GM12878 (cell line): ENCODE data around the gene POR. TPM values are rescaled to one million over a fixed set of nuclear protein-coding genes. Genes with fewer than 3 reads are reported as not detected.

Experiments
- ATAC-seq: fragments of 200-7000 bp; cut with Tn5 transposase; 3 replicates; pipeline ENCODE4 v1.9.1; 2020; ENCODE audit warnings: mild to moderate bottlenecking, moderate library complexity
- BruUV-seq: library from RNA; stranded (reverse); fragments of 400-500 nt; replicated peaks from 2 replicates; lab custom pipeline; 2021; lab: Mats Ljungman, UMichigan
- CTCF ChIA-PET: fragments of 300-600 bp; sonication (Branson Sonifier 250); formaldehyde crosslinking; extraction: SDS; loops from one replicate; lab custom pipeline; 2021; ENCODE audit warnings: inconsistent platforms; lab: Yijun Ruan, JAX
- POLR2A ChIA-PET: fragments of 350-600 bp; formaldehyde crosslinking; extraction: SDS; loops from one replicate; lab custom pipeline; 2021; ENCODE audit warnings: inconsistent platforms; lab: Charles Lee
- RAD21 ChIA-PET: fragments of 300-600 bp; sonication (Branson Sonifier 250); formaldehyde crosslinking; loops from one replicate; lab custom pipeline; 2023; ENCODE audit warnings: antibody characterized with exemption; ENCODE audit not compliant: unreplicated experiment; lab: Charles Lee
- SMC1A ChIA-PET: fragments of 300-600 bp; sonication (Branson Sonifier 250); formaldehyde crosslinking; loops from one replicate; lab custom pipeline; 2023; ENCODE audit not compliant: unreplicated experiment, uncharacterized antibody; lab: Charles Lee
- DNase-seq: peaks from one replicate; pipeline ENCODE4 v3.0.0-alpha.2; 2011; ENCODE audit warnings: low read depth, low spot score
- FAIRE-seq: peaks from 3 replicates; lab custom pipeline; 2011; peaks lifted over from hg19 to GRCh38; lab: Jason Lieb, UNC
- H2AFZ ChIP-seq: 2 replicates; pipeline ENCODE4 v1.6.0; 2011; ENCODE audit warnings: low read depth, low read length, control low read depth; ENCODE audit not compliant: control insufficient read depth
- H3K27ac ChIP-seq: 2 replicates; pipeline ENCODE4 v1.5.1; 2011; ENCODE audit warnings: control low read depth; ENCODE audit not compliant: control insufficient read depth, insufficient read depth
- H3K27me3 ChIP-seq, 2 experiments: replicated peaks in 1 of 2; 2 replicates each; pipeline versions ENCODE4 v1.6.0 to v1.6.1; 2011; ENCODE audit warnings: low read length in 1 of 2; ENCODE audit not compliant: control insufficient read depth in 2 of 2, insufficient read depth in 2 of 2
- H3K36me3 ChIP-seq, 2 experiments: 2 replicates each; pipeline ENCODE4 v1.5.1; 2011; ENCODE audit warnings: low read length in 1 of 2; ENCODE audit not compliant: control insufficient read depth in 2 of 2, insufficient read depth in 2 of 2
- H3K4me1 ChIP-seq: 2 replicates; pipeline ENCODE4 v1.6.1; 2011; ENCODE audit warnings: mild to moderate bottlenecking, low read length, moderate library complexity, mixed read lengths; ENCODE audit not compliant: control insufficient read depth, insufficient read depth
- H3K4me2 ChIP-seq: 2 replicates; pipeline ENCODE4 v1.6.0; 2011; ENCODE audit warnings: control low read depth; ENCODE audit not compliant: control insufficient read depth, insufficient read depth
- H3K4me3 ChIP-seq: fragments of 200-600 bp; sonication (generic); 2 replicates; pipeline ENCODE4 v1.5.1; 2016
- H3K79me2 ChIP-seq: 2 replicates; pipeline ENCODE4 v1.6.0; 2011; ENCODE audit warnings: low read length; ENCODE audit not compliant: control insufficient read depth, insufficient read depth
- H3K9ac ChIP-seq: 2 replicates; pipeline ENCODE4 v1.8.0; 2011; ENCODE audit warnings: low read length, control low read depth, mixed read lengths; ENCODE audit not compliant: control insufficient read depth, insufficient read depth
- H3K9me3 ChIP-seq: replicated peaks from 3 replicates; pipeline ENCODE4 v1.5.1; 2011; ENCODE audit warnings: mild to moderate bottlenecking, low read length; ENCODE audit not compliant: control insufficient read depth, insufficient read depth
- H4K20me1 ChIP-seq: 2 replicates; pipeline ENCODE4 v1.6.0; 2011; ENCODE audit not compliant: control insufficient read depth, insufficient read depth
- EGR1 ChIP-seq, 2 experiments: IDR thresholded peaks; 1 replicate in 1 of 2; 2 replicates in 1 of 2; pipeline ENCODE4 v1.6.1; 2011 to 2012; ENCODE audit warnings: low read depth in 2 of 2, low read length in 2 of 2, borderline replicate concordance in 1 of 2, mild to moderate bottlenecking in 1 of 2, moderate library complexity in 1 of 2
- GATAD2B ChIP-seq: fragments of 450-650 bp; conservative IDR thresholded peaks from 2 replicates; pipeline ENCODE4 v1.6.1; 2017; ENCODE audit warnings: low read depth, mild to moderate bottlenecking, moderate library complexity
- NRF1 ChIP-seq: conservative IDR thresholded peaks from 2 replicates; pipeline ENCODE4 v1.6.1; 2011; ENCODE audit warnings: mild to moderate bottlenecking, low read depth, low read length, improper control_type of control experiment
- RAD51 ChIP-seq: fragments of 450-650 bp; IDR thresholded peaks from 2 replicates; pipeline ENCODE4 v1.6.1; 2016; ENCODE audit warnings: moderate library complexity, mild to moderate bottlenecking, inconsistent platforms
- STAT1 ChIP-seq: fragments of 450-650 bp; conservative IDR thresholded peaks from 2 replicates; pipeline ENCODE4 v1.6.1; 2014; ENCODE audit warnings: antibody characterized with exemption, mild to moderate bottlenecking
- TCF3 ChIP-seq: IDR thresholded peaks from 2 replicates; pipeline ENCODE4 v1.6.1; 2012; ENCODE audit warnings: low read depth, mild to moderate bottlenecking, low read length, borderline replicate concordance; ENCODE audit not compliant: insufficient read depth
- TCF7 ChIP-seq: IDR thresholded peaks from 2 replicates; pipeline ENCODE4 v1.6.1; 2014; ENCODE audit warnings: antibody characterized with exemption, borderline replicate concordance
- ZNF217 ChIP-seq: fragments of 450-650 bp; IDR thresholded peaks from 2 replicates; pipeline ENCODE4 v1.6.1; 2017; ENCODE audit warnings: antibody characterized with exemption, mild to moderate bottlenecking
- WGBS: methylation state at CpG from one replicate; pipeline ENCODE4 v1.1.6; 2016; ENCODE audit warnings: low lambda C conversion rate; ENCODE audit not compliant: insufficient replicate concordance, insufficient coverage; ENCODE audit errors: missing lambda C conversion rate; 5-methylcytosine and 5-hydroxymethylcytosine counted together
- in situ Hi-C: fragments of 300-500 bp; cut with MboI; formaldehyde crosslinking; loops from 9 replicates; pipeline ENCODE4 v1.14.3; 2018; ENCODE audit warnings: mixed read lengths
- intact Hi-C: fragments of 100-400 bp; cut with micrococcal nuclease; formaldehyde crosslinking; loops from one replicate; pipeline ENCODE4 v1.14.2; 2022; ENCODE audit not compliant: unreplicated experiment
- polyA plus RNA-seq, 11 experiments: library from polyadenylated mRNA; depleted of rRNA in 4 of 11; unstranded in 6 of 11; stranded (reverse) in 5 of 11; fragments of >200 nt; fragmentation: Nextera tagmentation in 4 of 11; fragmentation: Illumina TruSeq in 1 of 11; extraction: Ambion mirVana in 4 of 11; extraction: Trizol in 1 of 11; gene quantifications; 1 replicate in 1 of 11; 2 replicates in 10 of 11; pipeline versions ENCODE4 v1.2.1 to v1.2.3, GENCODE V29; 2011 to 2016; ENCODE audit warnings: inconsistent platforms in 2 of 11, missing spikeins in 2 of 11, low read depth in 1 of 11
- total RNA-seq, 4 experiments: library from RNA; depleted of rRNA in 3 of 4; stranded (reverse); fragments of >200 nt in 3 of 4; fragmentation: Illumina TruSeq in 1 of 4; extraction: Trizol in 1 of 4; gene quantifications; 2 replicates each; pipeline versions ENCODE4 v1.2.1 to v1.2.3, GENCODE V29; 2013 to 2021
- TF ChIP-seq, protein P1 (sequence below): fragments of 450-650 bp; formaldehyde crosslinking; IDR thresholded peaks from 2 replicates; pipeline ENCODE4 v1.5.0; 2022; ENCODE audit warnings: mild to moderate bottlenecking, missing genetic modification characterization

Gene POR
- total and polyA plus RNA-seq, 10 of the 15 experiments (the other 5 are each of a cell fraction or from before 2014, with no cell fraction given): 2.2 to 75.8 (median 35.9) TPM

- Histone ChIP-seq H3K79me2 (peaks cover 13% of the 10 kb centered on the region), H3K4me1 (peaks cover 8% of the 10 kb centered on the region), H2AFZ (no peak overlapping the region), H3K9ac (no peak overlapping the region), H3K27me3 (no peaks in the 10 kb centered on the region), H3K4me2 (peak overlapping the region; percentile 78), H3K4me3 (peak overlapping the region; percentile 95), H3K36me3 (peaks cover 6 to 10% of the 10 kb centered on the region in 2 experiments; a peak in 3 of 4 replicates), H4K20me1 (no peaks in the 10 kb centered on the region), H3K27ac (no peak overlapping the region), H3K9me3 (no peaks in the 10 kb centered on the region)
- no TSS peak for BruUV-seq
- TF ChIP-seq TCF7: no peak
- TF ChIP-seq RAD51: no peak
- TF ChIP-seq EGR1 (IDR thresholded peaks at IDR 0.05; ENCODE audit: borderline replicate concordance in 1 of 2, low read depth in 2 of 2, low read length in 2 of 2): no peak
- TF ChIP-seq ZNF217: no peak
- intact Hi-C loops (no loop called here), in situ Hi-C loops (no loop called here)
- POLR2A ChIA-PET: interaction anchor here (3.5 kb wide), 1 partner anchor 36 kb away, joined by 27 read pairs; the partner anchor contains the start of gene POR
- SMC1A ChIA-PET: interaction anchor here (1.2 kb wide), 1 partner anchor 140 kb away, joined by 4 read pairs; no protein-coding TSS in a partner anchor
- CTCF ChIA-PET: interaction anchor here (1.4 kb wide), 1 partner anchor 140 kb away, joined by 3 read pairs; no protein-coding TSS in a partner anchor
- 98% methylated on average over 4 of the region's 4 CpGs for WGBS
- FAIRE-seq: no peak
- no peak for ATAC-seq
- RAD21 ChIA-PET: interaction anchor here (3.0 kb wide), 1 partner anchor 140 kb away, joined by 13 read pairs; no protein-coding TSS in a partner anchor
- DNase-seq: no peak
These were observed 34.7 kb upstream of the POR start for GRCh38 chr7:75880242-75880641.

GRCh38 chr7:75881436-75882095 is 33.4 kb upstream of the POR start:
- Histone ChIP-seq H3K4me1 (peaks cover 8% of the 10 kb centered on the region), H4K20me1 (no peaks in the 10 kb centered on the region), H3K9ac (no peak overlapping the region), H2AFZ (no peak overlapping the region), H3K27me3 (no peaks in the 10 kb centered on the region), H3K36me3 (peaks cover 6 to 13% of the 10 kb centered on the region in 2 experiments; a peak in 3 of 4 replicates), H3K4me2 (no peak overlapping the region), H3K4me3 (no peak overlapping the region), H3K27ac (no peak overlapping the region), H3K9me3 (no peaks in the 10 kb centered on the region), H3K79me2 (peaks cover 13% of the 10 kb centered on the region)
- no TSS peak for BruUV-seq
- in situ Hi-C loops: no loop called here
- ChIA-PET SMC1A (interaction anchor here (1.1 kb wide), 1 partner anchor 15 kb away, joined by 3 read pairs; no protein-coding TSS in a partner anchor), CTCF (interaction anchor here (1.0 kb wide), 1 partner anchor 11 kb away, joined by 3 read pairs; no protein-coding TSS in a partner anchor), POLR2A (no interaction called here), RAD21 (no interaction called here)
- FAIRE-seq (no peak), ATAC-seq (no peak), DNase-seq (no peak)
- 93% methylated on average over 23 of the region's 23 CpGs for WGBS
- intact Hi-C loops: no loop called here
- TF ChIP-seq GATAD2B: no peak
- TF ChIP-seq STAT1: no peak
- no peak for TF ChIP-seq NRF1
- no peak for TF ChIP-seq TCF3
- TF ChIP-seq, protein P1, sequence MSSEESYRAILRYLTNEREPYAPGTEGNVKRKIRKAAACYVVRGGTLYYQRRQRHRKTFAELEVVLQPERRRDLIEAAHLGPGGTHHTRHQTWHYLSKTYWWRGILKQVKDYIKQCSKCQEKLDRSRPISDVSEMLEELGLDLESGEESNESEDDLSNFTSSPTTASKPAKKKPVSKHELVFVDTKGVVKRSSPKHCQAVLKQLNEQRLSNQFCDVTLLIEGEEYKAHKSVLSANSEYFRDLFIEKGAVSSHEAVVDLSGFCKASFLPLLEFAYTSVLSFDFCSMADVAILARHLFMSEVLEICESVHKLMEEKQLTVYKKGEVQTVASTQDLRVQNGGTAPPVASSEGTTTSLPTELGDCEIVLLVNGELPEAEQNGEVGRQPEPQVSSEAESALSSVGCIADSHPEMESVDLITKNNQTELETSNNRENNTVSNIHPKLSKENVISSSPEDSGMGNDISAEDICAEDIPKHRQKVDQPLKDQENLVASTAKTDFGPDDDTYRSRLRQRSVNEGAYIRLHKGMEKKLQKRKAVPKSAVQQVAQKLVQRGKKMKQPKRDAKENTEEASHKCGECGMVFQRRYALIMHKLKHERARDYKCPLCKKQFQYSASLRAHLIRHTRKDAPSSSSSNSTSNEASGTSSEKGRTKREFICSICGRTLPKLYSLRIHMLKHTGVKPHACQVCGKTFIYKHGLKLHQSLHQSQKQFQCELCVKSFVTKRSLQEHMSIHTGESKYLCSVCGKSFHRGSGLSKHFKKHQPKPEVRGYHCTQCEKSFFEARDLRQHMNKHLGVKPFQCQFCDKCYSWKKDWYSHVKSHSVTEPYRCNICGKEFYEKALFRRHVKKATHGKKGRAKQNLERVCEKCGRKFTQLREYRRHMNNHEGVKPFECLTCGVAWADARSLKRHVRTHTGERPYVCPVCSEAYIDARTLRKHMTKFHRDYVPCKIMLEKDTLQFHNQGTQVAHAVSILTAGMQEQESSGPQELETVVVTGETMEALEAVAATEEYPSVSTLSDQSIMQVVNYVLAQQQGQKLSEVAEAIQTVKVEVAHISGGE: no peak
